ENCODE results near the gene CAMK2D.

CAMK2D gene

GRCh38 chr4:113450295-113451080, 311.1 kb downstream of the CAMK2D start:
- in situ Hi-C loops (cut with MboI; ENCODE audit: low sequenced_read_pairs) = no loop called here

GRCh38 chr4:113449410-113449974, 312.0 kb downstream of the CAMK2D start:
- in situ Hi-C loops (cut with MboI; ENCODE audit: low sequenced_read_pairs) = no loop called here

DNA sequence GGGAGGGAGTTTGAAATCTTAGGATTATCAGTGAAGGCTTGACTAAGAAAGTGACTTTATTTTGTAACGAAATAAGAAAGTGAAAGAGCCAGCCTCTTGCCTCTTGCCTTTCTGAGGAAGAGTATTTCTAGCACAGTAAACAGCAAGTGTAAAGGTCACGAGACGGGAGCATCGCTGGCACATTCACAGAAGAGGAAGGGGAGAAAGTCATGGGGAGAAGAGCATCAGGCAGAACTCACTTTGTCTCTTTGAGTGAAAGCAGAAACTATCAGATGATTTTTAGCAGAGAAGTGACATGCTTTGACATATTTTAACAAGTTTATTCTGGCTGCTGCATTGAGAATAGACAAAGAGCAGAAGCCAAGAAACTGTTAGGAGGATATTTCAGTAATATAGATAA, 313.8 kb downstream of the CAMK2D start:
- in situ Hi-C loops (cut with MboI; ENCODE audit: low sequenced_read_pairs) = no loop called here

- in situ Hi-C loops (cut with MboI; ENCODE audit: low sequenced_read_pairs) = no loop called here
Measured at GRCh38 chr4:113447061-113447460, 314.5 kb downstream of the CAMK2D start.

DNA sequence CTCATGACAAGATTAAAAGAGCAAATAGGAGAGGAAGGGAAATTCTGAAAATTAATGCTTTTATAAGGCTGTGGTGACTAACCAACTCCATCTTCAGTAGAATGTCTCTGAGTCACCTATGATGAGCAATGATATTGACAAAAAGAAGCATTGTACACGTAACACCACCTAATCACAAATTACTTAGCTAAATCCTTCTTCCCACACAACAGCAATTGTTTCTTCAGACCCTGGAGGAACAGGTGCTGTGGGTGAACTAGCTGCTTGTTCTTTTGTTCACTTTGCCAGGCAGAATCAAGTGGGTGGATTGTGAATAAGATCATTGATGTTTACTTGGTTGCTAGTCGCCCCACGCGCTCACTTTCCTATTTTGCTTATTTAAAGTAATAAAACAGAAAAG, 315.5 kb downstream of the CAMK2D start:
- in situ Hi-C loops (cut with MboI; ENCODE audit: low sequenced_read_pairs) = no loop called here

GRCh38 chr4:113445286-113445685, 316.3 kb downstream of the CAMK2D start:
- in situ Hi-C loops (cut with MboI; ENCODE audit: low sequenced_read_pairs) = no loop called here

DNA sequence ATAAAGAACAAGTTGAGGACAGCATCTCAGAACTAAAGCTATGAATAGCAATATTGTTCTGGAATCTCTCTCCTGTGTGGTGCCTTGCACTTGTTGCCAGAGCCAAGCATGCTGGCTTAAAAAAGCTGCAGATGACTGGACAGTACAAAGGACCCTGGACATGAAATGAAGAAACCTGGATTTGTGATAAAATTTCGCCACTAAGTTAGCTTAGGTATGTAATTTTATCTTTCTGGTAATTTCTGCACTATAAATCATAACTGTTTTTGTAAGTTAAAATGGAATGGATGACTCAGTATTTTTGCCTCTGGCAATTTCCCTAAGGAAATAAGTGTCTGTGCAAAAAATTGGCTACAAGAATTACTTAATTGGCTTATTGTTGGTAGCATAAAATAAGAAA, 317.2 kb downstream of the CAMK2D start:
- in situ Hi-C loops (cut with MboI; ENCODE audit: low sequenced_read_pairs) = no loop called here

GRCh38 chr4:113442826-113443225, 318.7 kb downstream of the CAMK2D start:
- in situ Hi-C loops (cut with MboI; ENCODE audit: low sequenced_read_pairs) = no loop called here

DNA sequence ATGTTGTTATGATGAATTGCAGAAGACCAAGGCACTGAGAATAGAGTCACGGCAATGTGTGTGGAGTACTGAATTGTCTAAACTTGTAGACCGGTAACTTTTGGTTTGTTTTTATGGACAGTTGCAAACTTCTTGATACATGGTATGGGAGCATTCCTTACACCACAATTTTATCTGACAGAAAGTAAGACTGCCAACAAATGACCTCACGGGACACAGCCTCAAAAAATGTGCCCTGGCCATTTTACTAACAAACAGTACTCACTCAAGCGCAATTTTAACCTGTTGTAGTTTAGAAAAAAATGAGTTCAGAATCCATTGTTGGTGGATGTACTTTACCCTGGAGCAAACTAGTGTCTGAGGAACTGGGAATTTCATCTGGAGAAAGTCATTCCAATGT, 321.2 kb downstream of the CAMK2D start:
- in situ Hi-C loops (cut with MboI; ENCODE audit: low sequenced_read_pairs) = no loop called here

- in situ Hi-C loops (cut with MboI; ENCODE audit: low sequenced_read_pairs) = no loop called here
Measured at GRCh38 chr4:113438596-113438995, 322.9 kb downstream of the CAMK2D start.

DNA sequence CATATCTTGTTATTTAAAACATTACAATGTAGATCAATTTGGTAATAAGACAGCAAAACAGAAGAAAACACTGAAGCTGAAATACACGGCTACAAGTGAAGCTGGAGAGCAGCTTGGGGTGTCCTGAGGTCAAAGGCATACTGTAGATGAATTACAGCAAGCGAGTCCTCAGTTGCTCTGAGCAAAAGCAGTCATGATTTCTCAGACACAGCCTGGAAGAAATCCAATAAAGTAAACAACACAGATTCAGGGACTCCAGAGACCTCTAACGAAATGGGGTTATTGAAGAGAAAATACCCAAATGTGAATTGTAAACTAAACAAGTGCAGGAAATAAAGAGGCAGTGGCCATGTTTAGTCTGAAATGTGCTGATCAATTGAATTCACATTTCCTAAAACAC, 324.4 kb downstream of the CAMK2D start:
- in situ Hi-C loops (cut with MboI; ENCODE audit: low sequenced_read_pairs) = no loop called here

DNA sequence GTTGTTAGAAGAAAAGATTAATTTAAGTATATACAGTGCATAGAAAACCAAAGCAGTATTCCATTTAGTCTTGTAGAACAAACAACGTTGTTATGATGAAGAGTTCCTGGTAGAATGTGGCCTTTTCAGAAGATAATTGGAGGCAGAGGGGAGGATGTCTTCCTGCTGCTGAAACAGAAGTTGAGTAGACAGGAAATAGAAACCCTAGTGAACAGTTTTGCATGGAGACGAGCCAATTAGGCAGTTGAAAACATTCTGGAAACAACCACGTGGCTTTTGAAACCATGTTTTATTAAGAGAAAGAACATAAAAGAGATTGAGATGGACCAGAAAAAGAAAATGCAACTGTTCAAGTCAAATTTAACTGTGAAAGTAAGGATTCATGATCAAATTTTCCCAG, 325.2 kb downstream of the CAMK2D start:
- in situ Hi-C loops (cut with MboI; ENCODE audit: low sequenced_read_pairs) = no loop called here

GRCh38 chr4:113435893-113436292, 325.6 kb downstream of the CAMK2D start:
- in situ Hi-C loops (cut with MboI; ENCODE audit: low sequenced_read_pairs) = no loop called here

- in situ Hi-C loops (cut with MboI; ENCODE audit: low sequenced_read_pairs) = no loop called here
Measured at GRCh38 chr4:113434247-113434587, 327.3 kb downstream of the CAMK2D start.

DNA sequence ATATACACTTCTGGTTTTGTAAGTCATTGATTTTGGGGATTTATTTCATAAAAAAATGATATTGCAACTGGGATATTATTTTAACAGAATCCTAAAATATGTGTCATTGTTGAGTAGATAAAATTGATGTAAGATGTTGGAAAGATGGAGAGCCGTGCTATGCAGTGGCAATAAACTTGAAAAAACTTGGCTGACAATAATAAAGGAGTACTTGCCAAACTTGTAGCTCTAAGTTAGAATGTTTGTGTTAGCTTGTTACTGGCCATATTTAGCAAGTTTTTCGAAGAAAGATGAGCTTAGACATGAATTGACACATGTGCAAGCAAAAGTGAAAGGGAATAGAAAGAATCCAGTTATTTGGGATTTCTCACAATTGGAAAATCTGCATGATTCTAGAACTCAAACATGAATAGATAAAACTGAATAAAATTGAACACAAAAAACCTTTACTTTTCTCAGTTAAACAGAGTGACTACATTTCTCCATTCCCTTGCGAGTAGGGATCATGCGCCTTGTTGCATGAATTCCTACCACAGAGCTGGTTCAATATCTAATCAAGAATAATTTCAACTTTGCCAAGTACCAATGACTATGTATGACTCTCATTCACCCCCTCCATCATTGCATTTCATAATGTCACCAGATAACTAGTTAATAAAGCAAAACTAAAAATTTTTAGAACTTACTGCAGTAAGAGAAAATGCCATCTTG, 327.8 kb downstream of the CAMK2D start:
- in situ Hi-C loops (cut with MboI; ENCODE audit: low sequenced_read_pairs) = no loop called here

- in situ Hi-C loops (cut with MboI; ENCODE audit: low sequenced_read_pairs) = no loop called here
Measured at GRCh38 chr4:113433116-113433515, 328.4 kb downstream of the CAMK2D start.

DNA sequence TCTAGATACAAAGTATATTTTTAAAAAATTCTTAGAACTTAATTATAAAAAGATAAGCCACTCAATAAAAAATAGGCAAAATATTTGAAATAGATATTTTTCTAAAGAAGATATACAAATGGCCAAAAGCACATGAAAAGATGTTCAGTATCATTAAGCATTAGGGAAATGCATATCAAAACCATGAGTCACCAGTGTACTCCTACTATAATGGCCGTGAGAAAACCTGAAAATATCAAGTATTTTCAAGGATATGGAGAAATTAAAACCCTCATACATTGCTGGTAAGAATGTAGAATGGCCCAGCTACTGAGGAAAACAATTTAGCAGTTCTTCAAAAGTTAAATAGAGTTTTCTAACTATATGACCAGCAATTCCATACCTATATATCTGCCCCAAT, 337.9 kb downstream of the CAMK2D start:
- in situ Hi-C loops (cut with MboI; ENCODE audit: low sequenced_read_pairs) = no loop called here

GRCh38 chr4:113420938-113421337, 340.6 kb downstream of the CAMK2D start:
- in situ Hi-C loops (cut with MboI; ENCODE audit: low sequenced_read_pairs) = no loop called here

DNA sequence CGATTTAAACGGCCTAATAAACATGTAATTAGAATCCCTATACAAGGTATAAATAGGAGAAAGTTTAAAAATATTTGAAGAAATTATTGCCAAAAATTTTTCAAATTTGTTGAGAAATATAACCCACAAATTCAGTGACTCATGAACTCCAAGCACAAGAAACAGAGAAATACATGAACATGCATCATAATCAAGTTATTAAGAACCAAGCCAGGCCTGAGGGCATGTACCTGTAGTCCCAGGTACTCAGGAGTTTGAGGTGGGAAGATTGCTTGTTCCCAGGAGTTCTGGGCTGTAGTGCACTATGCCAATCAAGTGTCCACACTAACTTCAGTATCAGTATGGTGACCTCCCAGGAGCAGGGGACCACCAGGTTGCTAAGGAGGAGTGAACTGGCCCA, 341.9 kb downstream of the CAMK2D start:
- in situ Hi-C loops (cut with MboI; ENCODE audit: low sequenced_read_pairs) = no loop called here

GRCh38 chr4:113411496-113411938, 350.0 kb downstream of the CAMK2D start:
- in situ Hi-C loops (cut with MboI; ENCODE audit: low sequenced_read_pairs) = no loop called here

- in situ Hi-C loops (cut with MboI; ENCODE audit: low sequenced_read_pairs) = no loop called here
Measured at GRCh38 chr4:113410686-113411085, 350.9 kb downstream of the CAMK2D start.

DNA sequence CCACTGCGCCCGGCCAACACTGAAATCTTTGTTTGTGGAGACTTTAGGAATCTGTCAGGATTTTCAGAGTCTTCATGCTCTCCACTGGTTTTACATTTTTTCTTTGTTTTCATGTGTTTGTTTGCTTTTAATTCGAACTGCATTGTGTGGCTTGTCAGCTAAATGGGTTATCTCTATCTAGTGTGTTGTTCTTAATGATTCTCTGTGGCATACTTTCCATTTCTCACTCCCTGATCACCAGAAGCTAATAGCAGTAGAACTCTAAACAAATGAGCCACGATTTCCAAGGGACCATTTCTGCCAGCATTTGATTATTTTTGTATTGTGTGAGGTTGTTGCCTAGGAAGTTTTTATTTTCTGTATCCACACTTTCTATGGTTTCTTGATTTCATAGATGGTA, 352.4 kb downstream of the CAMK2D start:
- in situ Hi-C loops (cut with MboI; ENCODE audit: low sequenced_read_pairs) = no loop called here
